ENCODE data around the gene MAPK9.

DNA sequence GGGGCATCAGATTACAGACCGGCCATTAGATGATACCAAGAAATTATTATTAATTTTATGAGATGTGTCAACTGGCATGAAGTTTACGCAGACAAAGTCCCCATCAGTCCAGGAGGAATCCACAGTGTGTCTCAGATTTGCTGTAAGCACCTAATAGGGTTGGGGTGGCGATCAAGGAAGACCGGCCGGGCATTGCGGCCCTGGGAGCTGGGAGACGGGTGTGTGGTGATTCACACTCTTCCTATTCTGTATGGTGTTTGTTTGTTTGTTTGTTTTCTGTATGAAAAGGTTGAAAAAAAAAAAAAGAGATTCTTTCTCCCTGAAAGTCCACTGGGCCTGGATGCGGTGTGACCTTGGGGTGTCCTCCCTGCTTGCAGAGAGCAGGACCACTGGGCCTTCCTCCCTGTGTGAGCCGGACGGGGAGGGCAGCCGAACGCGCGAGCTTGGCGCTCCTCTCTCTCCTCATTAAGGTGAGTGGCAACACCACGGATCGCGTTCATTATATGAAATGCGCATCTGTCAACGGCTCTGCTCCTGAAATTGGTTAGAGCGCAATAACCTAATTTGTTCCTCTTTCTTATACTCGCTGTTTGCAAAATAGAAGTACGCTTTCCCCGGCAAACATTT lies 98.0 kb downstream of the MAPK9 start:
- TF ChIP-seq POLR2AphosphoS5 (IDR thresholded peaks at IDR 0.05; ENCODE audit: low read depth, low read length) = no peak
- TF ChIP-seq, protein P1, sequence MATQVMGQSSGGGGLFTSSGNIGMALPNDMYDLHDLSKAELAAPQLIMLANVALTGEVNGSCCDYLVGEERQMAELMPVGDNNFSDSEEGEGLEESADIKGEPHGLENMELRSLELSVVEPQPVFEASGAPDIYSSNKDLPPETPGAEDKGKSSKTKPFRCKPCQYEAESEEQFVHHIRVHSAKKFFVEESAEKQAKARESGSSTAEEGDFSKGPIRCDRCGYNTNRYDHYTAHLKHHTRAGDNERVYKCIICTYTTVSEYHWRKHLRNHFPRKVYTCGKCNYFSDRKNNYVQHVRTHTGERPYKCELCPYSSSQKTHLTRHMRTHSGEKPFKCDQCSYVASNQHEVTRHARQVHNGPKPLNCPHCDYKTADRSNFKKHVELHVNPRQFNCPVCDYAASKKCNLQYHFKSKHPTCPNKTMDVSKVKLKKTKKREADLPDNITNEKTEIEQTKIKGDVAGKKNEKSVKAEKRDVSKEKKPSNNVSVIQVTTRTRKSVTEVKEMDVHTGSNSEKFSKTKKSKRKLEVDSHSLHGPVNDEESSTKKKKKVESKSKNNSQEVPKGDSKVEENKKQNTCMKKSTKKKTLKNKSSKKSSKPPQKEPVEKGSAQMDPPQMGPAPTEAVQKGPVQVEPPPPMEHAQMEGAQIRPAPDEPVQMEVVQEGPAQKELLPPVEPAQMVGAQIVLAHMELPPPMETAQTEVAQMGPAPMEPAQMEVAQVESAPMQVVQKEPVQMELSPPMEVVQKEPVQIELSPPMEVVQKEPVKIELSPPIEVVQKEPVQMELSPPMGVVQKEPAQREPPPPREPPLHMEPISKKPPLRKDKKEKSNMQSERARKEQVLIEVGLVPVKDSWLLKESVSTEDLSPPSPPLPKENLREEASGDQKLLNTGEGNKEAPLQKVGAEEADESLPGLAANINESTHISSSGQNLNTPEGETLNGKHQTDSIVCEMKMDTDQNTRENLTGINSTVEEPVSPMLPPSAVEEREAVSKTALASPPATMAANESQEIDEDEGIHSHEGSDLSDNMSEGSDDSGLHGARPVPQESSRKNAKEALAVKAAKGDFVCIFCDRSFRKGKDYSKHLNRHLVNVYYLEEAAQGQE (IDR thresholded peaks at IDR 0.05; ENCODE audit: insufficient read depth in 1 of 2, low read depth in 2 of 2, low read length in 2 of 2) = no peak

All from PFSK-1 (cell line).